RWPE2 (cell line): ENCODE measurements around the gene PTPN23.
A peak's percentile ranks its signal among the peaks of the same experiment; 100 is the strongest.

Source experiments
- ATAC-seq: fragments of 200-7000 bp; cut with Tn5 transposase; 3 replicates; pipeline ENCODE4 v1.9.1; 2021; ENCODE audit warnings: low read depth
- DNase-seq: peaks from one replicate; pipeline ENCODE4 v3.0.0-alpha.2; 2020; ENCODE audit warnings: low spot score
- H3K27ac ChIP-seq: fragments of 450-650 bp; 2 replicates; pipeline ENCODE4 v1.5.1; 2017; ENCODE audit warnings: mild to moderate bottlenecking; ENCODE audit not compliant: poor library complexity, severe bottlenecking
- H3K27me3 ChIP-seq: fragments of 250-450 bp; sonication (Bioruptor Pico); 2 replicates; pipeline ENCODE4 v1.5.1; 2021; ENCODE audit warnings: mild to moderate bottlenecking, moderate library complexity; ENCODE audit not compliant: insufficient read depth, poor library complexity, severe bottlenecking
- H3K36me3 ChIP-seq: fragments of 250-450 bp; sonication (Bioruptor Pico); 2 replicates; pipeline ENCODE4 v1.5.1; 2020; ENCODE audit warnings: low read depth, mild to moderate bottlenecking, moderate library complexity
- H3K4me1 ChIP-seq: fragments of 250-450 bp; sonication (Bioruptor Pico); 2 replicates; pipeline ENCODE4 v1.5.1; 2021; ENCODE audit warnings: mild to moderate bottlenecking, moderate library complexity; ENCODE audit not compliant: insufficient read depth, poor library complexity, severe bottlenecking
- H3K4me3 ChIP-seq: fragments of 250-450 bp; sonication (Bioruptor Pico); 2 replicates; pipeline ENCODE4 v1.5.1; 2021; ENCODE audit warnings: mild to moderate bottlenecking, moderate library complexity; ENCODE audit not compliant: severe bottlenecking
- H3K9me3 ChIP-seq: fragments of 250-450 bp; sonication (Bioruptor Pico); 2 replicates; pipeline ENCODE4 v1.5.1; 2021; ENCODE audit warnings: mild to moderate bottlenecking, moderate library complexity; ENCODE audit not compliant: severe bottlenecking
- TF ChIP-seq, protein P1 (sequence below): fragments of 450-650 bp; IDR thresholded peaks from one replicate; pipeline ENCODE4 v1.5.1; 2017; ENCODE audit warnings: mild to moderate bottlenecking, moderate library complexity; ENCODE audit not compliant: poor library complexity, severe bottlenecking

Gene PTPN23

GRCh38 chr3:47398228-47398627 lies 17.4 kb downstream of the PTPN23 start:
- TF ChIP-seq, protein P1, sequence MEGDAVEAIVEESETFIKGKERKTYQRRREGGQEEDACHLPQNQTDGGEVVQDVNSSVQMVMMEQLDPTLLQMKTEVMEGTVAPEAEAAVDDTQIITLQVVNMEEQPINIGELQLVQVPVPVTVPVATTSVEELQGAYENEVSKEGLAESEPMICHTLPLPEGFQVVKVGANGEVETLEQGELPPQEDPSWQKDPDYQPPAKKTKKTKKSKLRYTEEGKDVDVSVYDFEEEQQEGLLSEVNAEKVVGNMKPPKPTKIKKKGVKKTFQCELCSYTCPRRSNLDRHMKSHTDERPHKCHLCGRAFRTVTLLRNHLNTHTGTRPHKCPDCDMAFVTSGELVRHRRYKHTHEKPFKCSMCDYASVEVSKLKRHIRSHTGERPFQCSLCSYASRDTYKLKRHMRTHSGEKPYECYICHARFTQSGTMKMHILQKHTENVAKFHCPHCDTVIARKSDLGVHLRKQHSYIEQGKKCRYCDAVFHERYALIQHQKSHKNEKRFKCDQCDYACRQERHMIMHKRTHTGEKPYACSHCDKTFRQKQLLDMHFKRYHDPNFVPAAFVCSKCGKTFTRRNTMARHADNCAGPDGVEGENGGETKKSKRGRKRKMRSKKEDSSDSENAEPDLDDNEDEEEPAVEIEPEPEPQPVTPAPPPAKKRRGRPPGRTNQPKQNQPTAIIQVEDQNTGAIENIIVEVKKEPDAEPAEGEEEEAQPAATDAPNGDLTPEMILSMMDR = no peak
- Histone ChIP-seq H3K27ac (no peak overlapping the region), H3K27me3 (no peaks in the 10 kb centered on the region), H3K9me3 (no peaks in the 10 kb centered on the region), H3K4me1 (peaks cover 3% of the 10 kb centered on the region), H3K36me3 (peaks cover 27% of the 10 kb centered on the region), H3K4me3 (no peak overlapping the region)
- no peak for DNase-seq
- no peak for ATAC-seq

- H3K4me1 ChIP-seq = peaks cover 1% of the 10 kb centered on the region
- DNase-seq (no peak), ATAC-seq (no peak)
- H3K27ac ChIP-seq = no peak overlapping the region
- H3K36me3 ChIP-seq = peaks cover 27% of the 10 kb centered on the region
- H3K27me3 ChIP-seq = no peaks in the 10 kb centered on the region
- TF ChIP-seq, protein P1 = no peak
- no peaks in the 10 kb centered on the region for H3K9me3 ChIP-seq
- H3K4me3 ChIP-seq = no peak overlapping the region
Observed at GRCh38 chr3:47399016-47399415, 18.2 kb downstream of the PTPN23 start.

GRCh38 chr3:47399531-47400270 lies 18.9 kb downstream of the PTPN23 start:
- ATAC-seq (peak; percentile 51; the same call in 2 of the 3 replicates), DNase-seq (no peak)
- Histone ChIP-seq H3K4me3 (no peak overlapping the region), H3K9me3 (no peaks in the 10 kb centered on the region), H3K4me1 (no peaks in the 10 kb centered on the region), H3K27ac (no peak overlapping the region), H3K36me3 (peaks cover 27% of the 10 kb centered on the region), H3K27me3 (no peaks in the 10 kb centered on the region)
- TF ChIP-seq, protein P1 = no peak

DNA sequence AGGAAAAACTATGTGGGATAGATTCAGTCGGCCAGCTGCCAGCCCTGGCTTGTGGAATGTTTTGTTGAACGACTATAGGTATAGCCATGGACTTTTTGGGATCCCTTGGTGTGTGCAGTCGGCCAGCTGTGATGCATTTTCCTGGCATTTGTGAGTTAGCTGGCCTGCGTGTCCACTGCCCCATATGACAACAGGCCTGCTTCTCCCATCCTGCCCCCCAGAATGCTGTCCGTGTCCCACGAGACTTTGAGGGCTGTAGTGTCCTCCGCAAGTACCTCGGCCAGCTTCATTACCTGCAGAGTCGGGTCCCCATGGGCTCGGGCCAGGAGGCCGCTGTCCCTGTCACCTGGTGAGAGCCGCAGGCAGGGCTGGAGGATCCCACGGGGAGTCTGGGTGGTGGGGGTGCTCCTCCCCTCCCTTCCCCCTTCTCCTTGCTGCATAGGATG lies 23.6 kb downstream of the PTPN23 start:
- DNase-seq = no peak
- TF ChIP-seq, protein P1 = no peak
- peaks cover 27% of the 10 kb centered on the region for H3K36me3 ChIP-seq

More for the DNA sequence above, 23.6 kb downstream of the PTPN23 start:
- H3K27me3 ChIP-seq = no peaks in the 10 kb centered on the region
- no peak overlapping the region for H3K27ac ChIP-seq
- ATAC-seq = no peak
- H3K9me3 ChIP-seq = no peaks in the 10 kb centered on the region
- no peaks in the 10 kb centered on the region for H3K4me1 ChIP-seq
- H3K4me3 ChIP-seq = no peak overlapping the region
